Measurements from ENCODE around the gene PIK3R5.
A peak's percentile ranks its signal among the peaks of the same experiment; 100 is the strongest.

The PIK3R5 gene

GRCh38 chr17:8951206-8951605 is 14.3 kb downstream of the PIK3R5 start:
- DNase-seq: peak in 1 of 2 donors; percentile 30

- DNase-seq: no peak
Observed at GRCh38 chr17:8949061-8949661, 16.3 kb downstream of the PIK3R5 start.

- no peak for DNase-seq
Observed at GRCh38 chr17:8948462-8948861, 17.0 kb downstream of the PIK3R5 start.

GRCh38 chr17:8947201-8947600 is 18.3 kb downstream of the PIK3R5 start:
- no peak for DNase-seq

GRCh38 chr17:8946476-8946875 is 19.0 kb downstream of the PIK3R5 start:
- DNase-seq: no peak

- no peak for DNase-seq
Observed at GRCh38 chr17:8946071-8946470, 19.4 kb downstream of the PIK3R5 start.

GRCh38 chr17:8944748-8945147 is 20.8 kb downstream of the PIK3R5 start:
- DNase-seq: no peak

GRCh38 chr17:8944083-8944482 is 21.4 kb downstream of the PIK3R5 start:
- DNase-seq: no peak

- DNase-seq: peak in 1 of 2 donors; percentile 63
Observed at GRCh38 chr17:8941980-8942622, 23.4 kb downstream of the PIK3R5 start.

GRCh38 chr17:8941520-8941919 is 24.0 kb downstream of the PIK3R5 start:
- DNase-seq: peak; percentile 71 to 82

- DNase-seq: no peak
Observed at GRCh38 chr17:8940866-8941471, 24.5 kb downstream of the PIK3R5 start.

GRCh38 chr17:8939496-8940334 is 25.8 kb downstream of the PIK3R5 start:
- peak in 1 of 2 donors; percentile 60 for DNase-seq

- DNase-seq: no peak
Observed at GRCh38 chr17:8938933-8939332, 26.6 kb downstream of the PIK3R5 start.

GRCh38 chr17:8935191-8935590 is 30.3 kb downstream of the PIK3R5 start:
- DNase-seq: peak; percentile 70 to 79

- no peak for DNase-seq
Observed at GRCh38 chr17:8934346-8934745, 31.2 kb downstream of the PIK3R5 start.

- no peak for DNase-seq
Observed at GRCh38 chr17:8930649-8931048, 34.9 kb downstream of the PIK3R5 start.

- DNase-seq: no peak
Observed at GRCh38 chr17:8928347-8928746, 37.2 kb downstream of the PIK3R5 start.

- no peak for DNase-seq
Observed at GRCh38 chr17:8927395-8927794, 38.1 kb downstream of the PIK3R5 start.

- peak in 1 of 2 donors; percentile 37 for DNase-seq
Observed at GRCh38 chr17:8925808-8926207, 39.7 kb downstream of the PIK3R5 start.

GRCh38 chr17:8925141-8925540 is 40.4 kb downstream of the PIK3R5 start:
- DNase-seq: no peak

GRCh38 chr17:8924595-8924994 is 40.9 kb downstream of the PIK3R5 start:
- DNase-seq: no peak

- DNase-seq: no peak
Observed at GRCh38 chr17:8923762-8924161, 41.7 kb downstream of the PIK3R5 start.

- no peak for DNase-seq
Observed at GRCh38 chr17:8922928-8923327, 42.6 kb downstream of the PIK3R5 start.
